ENCODE results near the gene BCAR3.

Gene BCAR3

GRCh38 chr1:93546162-93546863 lies 135.3 kb downstream of the BCAR3 start:
- no CpG with 5 or more reads among the region's 3 CpGs for WGBS, 2 donors (ENCODE audit: extremely low coverage in 2 of 2, insufficient read length in 2 of 2, insufficient replicate concordance in 1 of 2)
- Histone ChIP-seq H3K4ac (ENCODE audit: low read length) (no peak overlapping the region), H2BK120ac (ENCODE audit: low read depth, low read length) (no peak overlapping the region), H4K8ac (ENCODE audit: low read depth, low read length) (no peak overlapping the region), H3K9me3 (replicated peaks in 1 of 2; ENCODE audit: control insufficient read depth in 2 of 2, insufficient read depth in 1 of 2, low read depth in 1 of 2, low read length in 2 of 2) (no peaks in the 10 kb centered on the region), H2AK5ac (ENCODE audit: low read depth, low read length) (no peak overlapping the region), H3K9ac (ENCODE audit: low read depth, low read length, poor library complexity) (no peak overlapping the region), H2BK12ac (ENCODE audit: low read length) (no peak overlapping the region), H3K23ac (ENCODE audit: low read depth, low read length, poor library complexity) (no peak overlapping the region), H3K18ac (ENCODE audit: low read length) (no peak overlapping the region), H3K4me3 (ENCODE audit: low read length in 2 of 2) (no peak overlapping the region), H2BK5ac (ENCODE audit: low read length) (no peak overlapping the region), H2AFZ (ENCODE audit: low read length) (no peak overlapping the region), H2BK15ac (ENCODE audit: low read length) (no peak overlapping the region), H4K91ac (ENCODE audit: low read depth, low read length, poor library complexity) (no peak overlapping the region), H3K27me3 (ENCODE audit: control insufficient read depth in 3 of 3, insufficient read depth in 3 of 3, low read depth in 1 of 3, low read length in 3 of 3) (no peaks in the 10 kb centered on the region), H3K36me3 (replicated peaks in 1 of 2; ENCODE audit: control insufficient read depth in 2 of 2, insufficient read depth in 2 of 2, low read length in 2 of 2) (peaks cover 11 to 99% of the 10 kb centered on the region in 2 donors), H3K14ac (ENCODE audit: low read length) (no peak overlapping the region), H3K27ac (replicated peaks; ENCODE audit: low read length) (no peak overlapping the region), H3K4me1 (ENCODE audit: control insufficient read depth in 2 of 2, insufficient read depth in 1 of 2, low read depth in 1 of 2, low read length in 2 of 2) (no peaks in the 10 kb centered on the region), H3K79me1 (ENCODE audit: low read depth, low read length) (no peaks in the 10 kb centered on the region), H3K4me2 (ENCODE audit: insufficient read depth, low read length, poor library complexity, severe bottlenecking) (no peak overlapping the region)
- no peak for DNase-seq (ENCODE audit: low spot score)

DNA sequence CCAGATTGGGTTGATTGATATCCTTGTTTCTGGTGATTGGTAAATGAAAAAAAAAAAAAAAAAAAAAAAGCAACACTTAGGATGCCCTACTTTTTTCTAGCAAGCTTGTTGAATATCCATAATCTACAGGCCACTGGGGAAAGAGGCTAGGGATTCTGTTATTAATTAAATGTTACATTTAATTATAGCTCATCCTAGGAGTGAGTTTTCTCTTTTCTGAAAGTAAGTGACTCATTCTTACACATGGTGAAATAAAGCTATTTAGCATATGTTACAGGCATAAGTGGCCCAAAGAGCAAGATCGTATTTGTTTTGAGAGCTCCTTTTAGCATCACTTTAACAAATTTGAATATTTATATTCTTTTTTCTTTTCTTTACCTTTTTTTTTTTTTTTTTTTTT lies 139.2 kb downstream of the BCAR3 start:
- Histone ChIP-seq H2BK12ac (ENCODE audit: low read length) (no peak overlapping the region), H3K27ac (replicated peaks; ENCODE audit: low read length) (no peak overlapping the region), H2BK120ac (ENCODE audit: low read depth, low read length) (no peak overlapping the region), H3K4me3 (ENCODE audit: low read length in 2 of 2) (no peak overlapping the region), H3K18ac (ENCODE audit: low read length) (no peak overlapping the region), H2BK15ac (ENCODE audit: low read length) (no peak overlapping the region), H3K23ac (ENCODE audit: low read depth, low read length, poor library complexity) (no peak overlapping the region), H4K8ac (ENCODE audit: low read depth, low read length) (no peak overlapping the region), H3K36me3 (replicated peaks in 1 of 2; ENCODE audit: control insufficient read depth in 2 of 2, insufficient read depth in 2 of 2, low read length in 2 of 2) (peaks cover 3 to 98% of the 10 kb centered on the region in 2 donors), H3K9ac (ENCODE audit: low read depth, low read length, poor library complexity) (no peak overlapping the region), H3K4ac (ENCODE audit: low read length) (no peak overlapping the region), H2AFZ (ENCODE audit: low read length) (no peak overlapping the region), H3K14ac (ENCODE audit: low read length) (no peak overlapping the region), H3K4me1 (ENCODE audit: control insufficient read depth in 2 of 2, insufficient read depth in 1 of 2, low read depth in 1 of 2, low read length in 2 of 2) (no peaks in the 10 kb centered on the region), H3K79me1 (ENCODE audit: low read depth, low read length) (no peaks in the 10 kb centered on the region), H2BK5ac (ENCODE audit: low read length) (no peak overlapping the region), H2AK5ac (ENCODE audit: low read depth, low read length) (no peak overlapping the region), H3K4me2 (ENCODE audit: insufficient read depth, low read length, poor library complexity, severe bottlenecking) (no peak overlapping the region), H3K27me3 (ENCODE audit: control insufficient read depth in 3 of 3, insufficient read depth in 3 of 3, low read depth in 1 of 3, low read length in 3 of 3) (no peaks in the 10 kb centered on the region), H3K9me3 (replicated peaks in 1 of 2; ENCODE audit: control insufficient read depth in 2 of 2, insufficient read depth in 1 of 2, low read depth in 1 of 2, low read length in 2 of 2) (no peaks in the 10 kb centered on the region), H4K91ac (ENCODE audit: low read depth, low read length, poor library complexity) (no peak overlapping the region)
- DNase-seq (ENCODE audit: low spot score) = no peak
- no CpG with 5 or more reads among the region's 1 CpG for WGBS, 2 donors (ENCODE audit: extremely low coverage in 2 of 2, insufficient read length in 2 of 2, insufficient replicate concordance in 1 of 2)

DNA sequence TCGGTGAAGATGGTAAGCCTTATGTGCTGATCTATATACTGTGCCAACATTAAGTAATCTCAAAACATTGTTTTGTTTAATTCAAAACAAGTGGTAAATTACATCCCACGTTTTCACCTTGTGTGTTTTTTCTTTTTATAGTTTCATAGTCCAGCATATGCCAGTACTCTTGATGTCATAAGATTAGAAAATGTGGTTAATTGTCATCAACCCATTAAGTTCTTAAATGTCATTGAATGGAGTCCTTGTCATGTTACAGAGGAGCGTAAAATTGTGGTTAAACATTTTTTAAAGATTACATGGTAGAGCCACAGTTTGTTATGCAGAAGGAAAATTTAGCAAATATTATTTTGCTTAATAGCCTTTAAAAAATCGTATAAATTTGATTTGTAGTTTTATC lies 140.6 kb downstream of the BCAR3 start:
- Histone ChIP-seq H3K27ac (replicated peaks; ENCODE audit: low read length) (no peak overlapping the region), H3K27me3 (ENCODE audit: control insufficient read depth in 3 of 3, insufficient read depth in 3 of 3, low read depth in 1 of 3, low read length in 3 of 3) (no peaks in the 10 kb centered on the region), H3K36me3 (replicated peaks in 1 of 2; ENCODE audit: control insufficient read depth in 2 of 2, insufficient read depth in 2 of 2, low read length in 2 of 2) (peaks cover 0 to 97% of the 10 kb centered on the region in 2 donors), H2AFZ (ENCODE audit: low read length) (no peak overlapping the region), H2BK5ac (ENCODE audit: low read length) (no peak overlapping the region), H2AK5ac (ENCODE audit: low read depth, low read length) (no peak overlapping the region), H3K9ac (ENCODE audit: low read depth, low read length, poor library complexity) (no peak overlapping the region), H4K91ac (ENCODE audit: low read depth, low read length, poor library complexity) (no peak overlapping the region), H3K4me1 (ENCODE audit: control insufficient read depth in 2 of 2, insufficient read depth in 1 of 2, low read depth in 1 of 2, low read length in 2 of 2) (no peaks in the 10 kb centered on the region), H2BK12ac (ENCODE audit: low read length) (no peak overlapping the region), H3K4ac (ENCODE audit: low read length) (no peak overlapping the region), H3K4me3 (ENCODE audit: low read length in 2 of 2) (no peak overlapping the region), H3K18ac (ENCODE audit: low read length) (no peak overlapping the region), H4K8ac (ENCODE audit: low read depth, low read length) (no peak overlapping the region), H3K14ac (ENCODE audit: low read length) (no peak overlapping the region), H2BK15ac (ENCODE audit: low read length) (no peak overlapping the region), H3K23ac (ENCODE audit: low read depth, low read length, poor library complexity) (no peak overlapping the region), H2BK120ac (ENCODE audit: low read depth, low read length) (no peak overlapping the region), H3K4me2 (ENCODE audit: insufficient read depth, low read length, poor library complexity, severe bottlenecking) (no peak overlapping the region), H3K9me3 (replicated peaks in 1 of 2; ENCODE audit: control insufficient read depth in 2 of 2, insufficient read depth in 1 of 2, low read depth in 1 of 2, low read length in 2 of 2) (no peaks in the 10 kb centered on the region), H3K79me1 (ENCODE audit: low read depth, low read length) (no peaks in the 10 kb centered on the region)
- no peak for DNase-seq (ENCODE audit: low spot score)
- WGBS, 2 donors (ENCODE audit: extremely low coverage in 2 of 2, insufficient read length in 2 of 2, insufficient replicate concordance in 1 of 2) = no CpG with 5 or more reads among the region's 4 CpGs

DNA sequence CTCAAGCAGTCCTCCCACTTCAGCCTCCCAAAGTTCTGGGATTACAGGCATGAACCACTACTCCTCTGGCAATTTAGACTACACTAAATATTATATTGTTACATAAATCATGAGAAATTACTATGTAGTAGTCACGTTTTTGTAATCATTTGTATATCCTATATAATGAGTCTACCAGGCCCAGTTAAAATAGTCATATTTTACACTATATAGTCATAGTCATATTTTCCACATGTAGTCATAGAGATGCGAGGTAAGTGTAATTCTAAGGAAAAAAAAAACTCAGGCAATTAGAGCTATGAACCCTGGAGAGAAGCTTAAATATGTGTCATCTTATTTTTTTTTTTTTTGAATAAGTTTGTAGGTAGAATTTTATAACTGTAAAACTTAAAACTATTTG lies 143.7 kb downstream of the BCAR3 start:
- Histone ChIP-seq H3K23ac (ENCODE audit: low read depth, low read length, poor library complexity) (no peak overlapping the region), H2AK5ac (ENCODE audit: low read depth, low read length) (no peak overlapping the region), H3K9ac (ENCODE audit: low read depth, low read length, poor library complexity) (no peak overlapping the region), H3K4me2 (ENCODE audit: insufficient read depth, low read length, poor library complexity, severe bottlenecking) (no peak overlapping the region), H2BK5ac (ENCODE audit: low read length) (no peak overlapping the region), H3K36me3 (replicated peaks in 1 of 2; ENCODE audit: control insufficient read depth in 2 of 2, insufficient read depth in 2 of 2, low read length in 2 of 2) (peaks cover 3 to 97% of the 10 kb centered on the region in 2 donors), H3K18ac (ENCODE audit: low read length) (no peak overlapping the region), H3K14ac (ENCODE audit: low read length) (no peak overlapping the region), H3K9me3 (replicated peaks in 1 of 2; ENCODE audit: control insufficient read depth in 2 of 2, insufficient read depth in 1 of 2, low read depth in 1 of 2, low read length in 2 of 2) (no peaks in the 10 kb centered on the region), H3K79me1 (ENCODE audit: low read depth, low read length) (no peaks in the 10 kb centered on the region), H3K27me3 (ENCODE audit: control insufficient read depth in 3 of 3, insufficient read depth in 3 of 3, low read depth in 1 of 3, low read length in 3 of 3) (no peaks in the 10 kb centered on the region), H3K4me1 (ENCODE audit: control insufficient read depth in 2 of 2, insufficient read depth in 1 of 2, low read depth in 1 of 2, low read length in 2 of 2) (no peaks in the 10 kb centered on the region), H2BK120ac (ENCODE audit: low read depth, low read length) (no peak overlapping the region), H4K8ac (ENCODE audit: low read depth, low read length) (no peak overlapping the region), H3K4ac (ENCODE audit: low read length) (no peak overlapping the region), H3K4me3 (ENCODE audit: low read length in 2 of 2) (no peak overlapping the region), H2BK12ac (ENCODE audit: low read length) (no peak overlapping the region), H4K91ac (ENCODE audit: low read depth, low read length, poor library complexity) (no peak overlapping the region), H2BK15ac (ENCODE audit: low read length) (no peak overlapping the region), H2AFZ (ENCODE audit: low read length) (no peak overlapping the region), H3K27ac (replicated peaks; ENCODE audit: low read length) (no peak overlapping the region)
- no CpG with 5 or more reads among the region's 2 CpGs for WGBS, 2 donors (ENCODE audit: extremely low coverage in 2 of 2, insufficient read length in 2 of 2, insufficient replicate concordance in 1 of 2)
- DNase-seq (ENCODE audit: low spot score) = no peak
